Esophagus squamous epithelium (tissue), 4 donors: Measurements from ENCODE around the gene APH1B.

Experiments used
- POLR2A ChIP-seq, 4 donors: fragments of 450-650 bp; IDR thresholded peaks; one replicate each; pipeline ENCODE4 v1.6.1; 2017; ENCODE audit warnings: antibody characterized with exemption in 4 of 4, mild to moderate bottlenecking in 4 of 4, moderate library complexity in 3 of 4
- TF ChIP-seq, protein P1 (sequence below), 6 experiments: fragments of 450-650 bp in 4 of 6; fragments of 200-600 bp in 2 of 6; sonication (generic) in 2 of 6; IDR thresholded peaks; one replicate each; pipeline ENCODE4 v1.5.1; 2016 to 2019; ENCODE audit warnings: antibody characterized with exemption in 6 of 6, mild to moderate bottlenecking in 4 of 6, moderate library complexity in 4 of 6

DNA sequence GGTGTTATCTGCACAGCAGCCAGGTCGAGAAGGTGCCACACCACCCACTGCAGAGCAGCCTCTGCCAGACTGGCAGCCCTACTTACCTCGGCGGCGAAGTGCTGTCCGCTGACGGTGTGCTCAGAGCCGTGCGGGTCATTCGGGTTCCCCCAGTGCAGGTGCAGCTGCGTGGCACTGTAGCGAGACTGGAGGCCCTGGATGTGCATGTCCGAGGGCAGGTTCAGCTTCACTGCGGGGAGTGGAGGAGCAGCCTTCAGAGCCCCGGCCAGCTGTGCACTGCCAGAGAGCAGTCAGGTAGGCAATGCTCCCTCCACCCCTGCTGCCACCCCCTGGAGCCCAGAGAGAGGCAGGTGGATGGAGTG, 68.0 kb downstream of the APH1B start:
- TF ChIP-seq, protein P1, sequence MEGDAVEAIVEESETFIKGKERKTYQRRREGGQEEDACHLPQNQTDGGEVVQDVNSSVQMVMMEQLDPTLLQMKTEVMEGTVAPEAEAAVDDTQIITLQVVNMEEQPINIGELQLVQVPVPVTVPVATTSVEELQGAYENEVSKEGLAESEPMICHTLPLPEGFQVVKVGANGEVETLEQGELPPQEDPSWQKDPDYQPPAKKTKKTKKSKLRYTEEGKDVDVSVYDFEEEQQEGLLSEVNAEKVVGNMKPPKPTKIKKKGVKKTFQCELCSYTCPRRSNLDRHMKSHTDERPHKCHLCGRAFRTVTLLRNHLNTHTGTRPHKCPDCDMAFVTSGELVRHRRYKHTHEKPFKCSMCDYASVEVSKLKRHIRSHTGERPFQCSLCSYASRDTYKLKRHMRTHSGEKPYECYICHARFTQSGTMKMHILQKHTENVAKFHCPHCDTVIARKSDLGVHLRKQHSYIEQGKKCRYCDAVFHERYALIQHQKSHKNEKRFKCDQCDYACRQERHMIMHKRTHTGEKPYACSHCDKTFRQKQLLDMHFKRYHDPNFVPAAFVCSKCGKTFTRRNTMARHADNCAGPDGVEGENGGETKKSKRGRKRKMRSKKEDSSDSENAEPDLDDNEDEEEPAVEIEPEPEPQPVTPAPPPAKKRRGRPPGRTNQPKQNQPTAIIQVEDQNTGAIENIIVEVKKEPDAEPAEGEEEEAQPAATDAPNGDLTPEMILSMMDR (IDR thresholded peaks at IDR 0.05) = no peak
- no peak for TF ChIP-seq POLR2A (IDR thresholded peaks at IDR 0.05)
